ENCODE measurements around the gene SHC3.

DNA sequence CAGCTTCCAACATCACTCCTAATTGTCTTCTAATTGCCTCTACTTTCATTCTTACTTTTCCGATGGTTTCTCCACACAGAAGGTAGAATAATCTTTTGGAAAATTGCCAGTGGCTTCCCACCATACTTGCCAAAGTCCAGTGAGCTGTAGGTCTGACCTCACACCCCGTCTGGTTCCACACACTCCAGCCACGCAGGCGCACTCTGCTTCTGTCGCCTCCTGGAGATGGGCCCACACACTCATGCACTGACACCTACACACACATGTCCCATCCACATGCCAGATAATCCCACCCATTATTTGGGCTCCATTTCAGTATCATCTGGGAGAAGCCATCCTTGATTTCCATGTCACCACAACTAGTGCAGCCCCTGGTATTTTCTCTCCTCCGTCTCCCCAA, 12.7 kb downstream of the SHC3 start:
- TF ChIP-seq, protein P1, sequence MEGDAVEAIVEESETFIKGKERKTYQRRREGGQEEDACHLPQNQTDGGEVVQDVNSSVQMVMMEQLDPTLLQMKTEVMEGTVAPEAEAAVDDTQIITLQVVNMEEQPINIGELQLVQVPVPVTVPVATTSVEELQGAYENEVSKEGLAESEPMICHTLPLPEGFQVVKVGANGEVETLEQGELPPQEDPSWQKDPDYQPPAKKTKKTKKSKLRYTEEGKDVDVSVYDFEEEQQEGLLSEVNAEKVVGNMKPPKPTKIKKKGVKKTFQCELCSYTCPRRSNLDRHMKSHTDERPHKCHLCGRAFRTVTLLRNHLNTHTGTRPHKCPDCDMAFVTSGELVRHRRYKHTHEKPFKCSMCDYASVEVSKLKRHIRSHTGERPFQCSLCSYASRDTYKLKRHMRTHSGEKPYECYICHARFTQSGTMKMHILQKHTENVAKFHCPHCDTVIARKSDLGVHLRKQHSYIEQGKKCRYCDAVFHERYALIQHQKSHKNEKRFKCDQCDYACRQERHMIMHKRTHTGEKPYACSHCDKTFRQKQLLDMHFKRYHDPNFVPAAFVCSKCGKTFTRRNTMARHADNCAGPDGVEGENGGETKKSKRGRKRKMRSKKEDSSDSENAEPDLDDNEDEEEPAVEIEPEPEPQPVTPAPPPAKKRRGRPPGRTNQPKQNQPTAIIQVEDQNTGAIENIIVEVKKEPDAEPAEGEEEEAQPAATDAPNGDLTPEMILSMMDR (IDR thresholded peaks at IDR 0.05; ENCODE audit: extremely low read depth in 1 of 2, insufficient read depth in 1 of 2, low read depth in 1 of 2, low read length in 2 of 2) = no peak
- TF ChIP-seq EZH2 (IDR thresholded peaks at IDR 0.05; ENCODE audit: borderline replicate concordance, low read depth, low read length, severe bottlenecking) = no peak
